ENCODE measurements around the gene AGAP1. TPM values are rescaled to one million over a fixed set of nuclear protein-coding genes. Genes with fewer than 3 reads are reported as not detected.

The AGAP1 gene
- total and polyA plus RNA-seq, 7 donors: 10.8 to 42.7 (median 18.6) TPM

- peaks cover 0 to under 1% (median 0%) of the 10 kb centered on the region in 4 donors for H3K4me1 ChIP-seq
- 92 to 94% methylated on average over 20 of the region's 20 CpGs for WGBS, 2 donors
- intact Hi-C loops (cut with DNase I): no loop called here
- no peaks in the 10 kb centered on the region for H3K36me3 ChIP-seq
- H3K27ac ChIP-seq: no peak overlapping the region
- no peak overlapping the region for H3K4me3 ChIP-seq
- no peaks in the 10 kb centered on the region for H3K9me3 ChIP-seq
- TF ChIP-seq CTCF (IDR thresholded peaks at IDR 0.05) (no peak), POLR2A (IDR thresholded peaks at IDR 0.05) (no peak), POLR2AphosphoS5 (IDR thresholded peaks at IDR 0.05) (no peak), EP300 (IDR thresholded peaks at IDR 0.05) (no peak)
- DNase-seq: no peak
- H3K27me3 ChIP-seq: no peaks in the 10 kb centered on the region
Observed at GRCh38 chr2:235533616-235534385, 40.0 kb downstream of the AGAP1 start.

- Histone ChIP-seq H3K27me3 (no peaks in the 10 kb centered on the region), H3K9me3 (no peaks in the 10 kb centered on the region), H3K27ac (no peak overlapping the region), H3K4me1 (peaks cover 0 to 6% (median 0%) of the 10 kb centered on the region in 4 donors), H3K4me3 (no peak overlapping the region), H3K36me3 (no peaks in the 10 kb centered on the region)
- intact Hi-C loops (cut with DNase I): no loop called here
- TF ChIP-seq POLR2A (IDR thresholded peaks at IDR 0.05) (no peak), POLR2AphosphoS5 (IDR thresholded peaks at IDR 0.05) (no peak), EP300 (IDR thresholded peaks at IDR 0.05) (no peak), CTCF (IDR thresholded peaks at IDR 0.05) (no peak)
- 53 to 84% methylated on average over 32 of the region's 32 CpGs for WGBS, 2 donors
- DNase-seq: no peak
Observed at GRCh38 chr2:235534678-235535422, 41.0 kb downstream of the AGAP1 start.

- H3K27me3 ChIP-seq: no peaks in the 10 kb centered on the region
- no peaks in the 10 kb centered on the region for H3K36me3 ChIP-seq
- intact Hi-C loops (cut with DNase I): no loop called here
- TF ChIP-seq CTCF (IDR thresholded peaks at IDR 0.05): no peak
- TF ChIP-seq EP300 (IDR thresholded peaks at IDR 0.05): no peak
- TF ChIP-seq POLR2A (IDR thresholded peaks at IDR 0.05): no peak
- TF ChIP-seq POLR2AphosphoS5 (IDR thresholded peaks at IDR 0.05): no peak
- H3K27ac ChIP-seq: no peak overlapping the region
- peaks cover 0 to 6% (median 0%) of the 10 kb centered on the region in 4 donors for H3K4me1 ChIP-seq
- H3K9me3 ChIP-seq: no peaks in the 10 kb centered on the region
- 57 to 85% methylated on average over 25 of the region's 25 CpGs for WGBS, 2 donors
- H3K4me3 ChIP-seq: no peak overlapping the region
- no peak for DNase-seq
Observed at GRCh38 chr2:235535423-235536130, 41.7 kb downstream of the AGAP1 start.

- no peak for DNase-seq
- H3K9me3 ChIP-seq: no peaks in the 10 kb centered on the region
- 94 to 95% methylated on average over 11 of the region's 11 CpGs for WGBS, 2 donors
- TF ChIP-seq POLR2AphosphoS5 (IDR thresholded peaks at IDR 0.05) (no peak), CTCF (IDR thresholded peaks at IDR 0.05) (no peak), EP300 (IDR thresholded peaks at IDR 0.05) (no peak), POLR2A (IDR thresholded peaks at IDR 0.05) (no peak)
- H3K27me3 ChIP-seq: no peaks in the 10 kb centered on the region
- peaks cover 0 to 6% (median 0%) of the 10 kb centered on the region in 4 donors for H3K4me1 ChIP-seq
- H3K36me3 ChIP-seq: no peaks in the 10 kb centered on the region
- intact Hi-C loops (cut with DNase I): no loop called here
- H3K27ac ChIP-seq: no peak overlapping the region
- no peak overlapping the region for H3K4me3 ChIP-seq
Observed at GRCh38 chr2:235536711-235537110, 42.9 kb downstream of the AGAP1 start.

All from sigmoid colon (tissue), 7 donors.